ENCODE results near the gene SMCO2.

SMCO2 gene

DNA sequence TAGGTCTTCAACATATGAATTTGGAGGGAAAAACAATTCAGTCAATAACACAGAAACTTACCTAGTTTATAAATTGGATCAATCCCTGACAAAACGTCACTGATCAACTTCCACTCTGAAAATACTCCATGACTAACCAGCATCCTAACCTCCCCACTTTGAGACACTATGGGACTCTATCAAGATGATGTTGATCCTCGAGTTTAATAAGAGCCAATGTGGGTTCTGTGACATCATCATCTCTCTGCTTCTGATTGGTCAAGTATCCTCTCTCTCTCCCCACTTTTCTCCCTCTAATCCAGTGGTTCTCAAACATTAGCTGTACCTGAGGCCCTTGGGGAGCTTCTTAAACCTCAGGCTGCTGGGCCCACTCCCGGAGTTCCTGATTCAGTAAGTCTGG lies at the start of gene SMCO2:
TSS of gene SMCO2 (plus strand) at position 301 of the 400 bp plus-strand sequence. CDS start 23,896 bp downstream, outside the sequence.
- H3K9me3 ChIP-seq = no peaks in the 10 kb centered on the region
- DNase-seq (ENCODE audit: low spot score in 2 of 2) = no peak
- H3K27me3 ChIP-seq (ENCODE audit: low read depth) = no peaks in the 10 kb centered on the region
- peaks cover 16% of the 10 kb centered on the region for H3K4me1 ChIP-seq
- no peak within 1 kb of the TSS for H3K4me3 ChIP-seq
- H3K36me3 ChIP-seq (replicated peaks) = no peaks in the 10 kb centered on the region
- in situ Hi-C loops (cut with MboI; ENCODE audit: low sequenced_read_pairs) = no loop called here

DNA sequence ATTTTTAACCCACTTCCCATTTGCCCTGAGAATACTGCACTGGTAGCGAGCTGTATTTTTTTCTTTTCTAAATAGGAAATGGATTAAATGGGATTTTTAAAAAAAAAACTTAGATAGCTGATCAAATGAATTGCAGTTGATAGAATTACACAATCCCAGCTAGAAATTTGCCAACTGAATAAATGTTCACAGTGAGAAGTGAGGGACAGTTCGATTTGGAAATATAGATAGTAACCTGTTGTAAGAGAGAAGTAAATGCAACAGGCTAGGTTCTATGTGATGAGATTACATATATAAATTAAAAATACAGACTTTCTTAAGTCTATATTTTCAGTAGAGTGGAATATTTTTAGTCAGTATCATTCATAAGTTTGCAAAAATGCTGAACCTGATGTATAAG lies 48.1 kb upstream of the SMCO2 start:
- no peak for DNase-seq (ENCODE audit: low spot score in 2 of 2)
- H3K27me3 ChIP-seq (ENCODE audit: low read depth) = no peaks in the 10 kb centered on the region
- H3K4me1 ChIP-seq = peaks cover 8% of the 10 kb centered on the region
- in situ Hi-C loops (cut with MboI; ENCODE audit: low sequenced_read_pairs) = no loop called here
- H3K9me3 ChIP-seq = no peaks in the 10 kb centered on the region
- H3K36me3 ChIP-seq (replicated peaks) = no peaks in the 10 kb centered on the region
- no peak overlapping the region for H3K4me3 ChIP-seq

DNA sequence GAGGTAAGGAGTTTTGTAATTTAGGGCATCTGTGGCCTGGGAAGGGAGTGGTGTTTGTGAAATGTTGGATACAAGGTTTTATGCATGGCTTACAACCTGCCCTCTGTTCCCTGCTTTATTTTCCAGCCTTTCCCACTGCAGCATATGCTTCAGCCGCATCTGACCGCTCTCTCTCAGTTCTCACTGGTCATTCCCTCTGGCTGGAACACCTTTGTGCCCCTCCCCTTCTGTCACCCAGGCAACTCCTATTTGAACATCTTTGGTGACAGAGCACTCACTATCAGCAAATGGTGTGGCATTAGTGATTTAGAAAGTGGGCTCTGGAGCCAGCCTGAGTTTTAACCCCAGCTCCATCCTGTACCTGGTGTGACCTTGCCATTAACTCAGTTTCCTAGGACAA lies 47.5 kb upstream of the SMCO2 start:
- in situ Hi-C loops (cut with MboI; ENCODE audit: low sequenced_read_pairs) = no loop called here
- no peak for DNase-seq (ENCODE audit: low spot score in 2 of 2)
- no peaks in the 10 kb centered on the region for H3K27me3 ChIP-seq (ENCODE audit: low read depth)

DNA sequence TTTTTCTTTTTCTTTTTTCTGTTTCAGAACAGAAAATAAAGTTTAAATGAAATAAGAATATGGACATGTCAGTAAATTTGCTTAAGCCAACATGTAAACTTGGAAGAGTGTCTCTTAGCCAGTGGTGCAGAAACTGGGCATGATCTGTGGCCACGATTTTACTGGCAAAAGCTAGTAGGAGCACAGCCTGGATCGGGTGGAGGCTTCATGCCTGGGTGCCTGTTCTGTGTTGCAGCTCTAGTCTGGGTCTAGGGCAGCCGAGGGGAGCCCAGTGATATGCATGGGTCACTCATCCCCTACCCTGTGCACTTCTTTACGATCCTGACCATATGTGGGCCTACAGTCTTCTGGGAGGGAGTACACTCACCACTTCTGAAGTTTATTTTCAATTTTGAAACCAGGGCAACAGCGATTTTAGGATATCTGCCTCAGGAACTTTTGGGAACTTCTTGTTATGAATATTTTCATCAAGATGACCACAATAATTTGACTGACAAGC lies 45.6 kb upstream of the SMCO2 start:
- Histone ChIP-seq H3K27me3 (ENCODE audit: low read depth) (no peaks in the 10 kb centered on the region), H3K9me3 (no peaks in the 10 kb centered on the region), H3K4me3 (no peak overlapping the region), H3K36me3 (replicated peaks) (peaks cover 3% of the 10 kb centered on the region; the same call in 1 of the 2 replicates), H3K4me1 (peaks cover 8% of the 10 kb centered on the region)
- in situ Hi-C loops (cut with MboI; ENCODE audit: low sequenced_read_pairs) = no loop called here
- no peak for DNase-seq (ENCODE audit: low spot score in 2 of 2)

More for the DNA sequence above, 47.5 kb upstream of the SMCO2 start:
- Histone ChIP-seq H3K4me1 (peaks cover 8% of the 10 kb centered on the region), H3K4me3 (no peak overlapping the region), H3K9me3 (no peaks in the 10 kb centered on the region), H3K36me3 (replicated peaks) (no peaks in the 10 kb centered on the region)

DNA sequence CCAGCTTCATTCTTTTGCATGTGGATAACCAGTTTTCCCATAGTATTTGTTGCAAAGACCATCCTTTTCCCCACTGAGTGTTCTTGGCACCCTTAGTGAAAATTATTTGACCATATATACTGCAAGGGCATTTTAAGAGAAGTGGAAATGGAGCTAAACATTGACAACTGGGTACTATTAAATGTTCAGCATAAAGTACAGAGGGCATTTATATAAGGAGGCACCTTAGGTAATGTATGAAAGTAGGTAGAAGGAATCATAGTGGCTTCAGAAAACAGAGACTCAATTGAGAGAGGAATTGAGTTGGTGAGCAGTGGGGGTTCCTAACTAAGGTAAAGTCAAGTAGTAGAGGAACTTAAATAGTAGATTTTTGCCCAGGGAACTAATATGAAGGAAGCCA lies 34.5 kb upstream of the SMCO2 start:
- H3K27me3 ChIP-seq (ENCODE audit: low read depth) = no peaks in the 10 kb centered on the region
- in situ Hi-C loops (cut with MboI; ENCODE audit: low sequenced_read_pairs) = no loop called here
- H3K9me3 ChIP-seq = no peaks in the 10 kb centered on the region
- no peak overlapping the region for H3K4me3 ChIP-seq
- no peak for DNase-seq (ENCODE audit: low spot score in 2 of 2)
- no peaks in the 10 kb centered on the region for H3K4me1 ChIP-seq
- no peaks in the 10 kb centered on the region for H3K36me3 ChIP-seq (replicated peaks)

DNA sequence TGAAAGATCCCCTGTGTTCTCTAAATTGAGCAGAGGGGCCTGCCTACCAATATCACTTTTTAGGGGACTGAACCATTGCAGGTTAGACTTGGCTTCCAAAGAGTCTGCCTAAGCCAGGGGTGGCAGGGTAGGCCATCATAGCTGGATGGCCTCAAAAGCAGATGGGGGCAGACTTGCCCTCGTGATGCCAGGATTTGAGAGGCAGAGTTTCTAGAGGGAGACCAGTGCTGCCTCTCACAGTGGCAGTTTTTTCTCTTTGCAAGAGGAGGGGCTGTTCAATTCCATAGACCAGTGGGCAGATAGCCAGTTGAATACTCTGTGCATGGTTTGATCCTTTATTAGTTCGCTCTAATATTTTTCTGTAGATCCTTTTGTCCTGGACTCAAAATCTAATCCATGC lies 23.8 kb upstream of the SMCO2 start:
- Histone ChIP-seq H3K27me3 (ENCODE audit: low read depth) (no peaks in the 10 kb centered on the region), H3K4me3 (no peak overlapping the region), H3K36me3 (replicated peaks) (peaks cover 6% of the 10 kb centered on the region), H3K9me3 (no peaks in the 10 kb centered on the region), H3K4me1 (no peaks in the 10 kb centered on the region)
- no peak for DNase-seq (ENCODE audit: low spot score in 2 of 2)
- in situ Hi-C loops (cut with MboI; ENCODE audit: low sequenced_read_pairs) = no loop called here

DNA sequence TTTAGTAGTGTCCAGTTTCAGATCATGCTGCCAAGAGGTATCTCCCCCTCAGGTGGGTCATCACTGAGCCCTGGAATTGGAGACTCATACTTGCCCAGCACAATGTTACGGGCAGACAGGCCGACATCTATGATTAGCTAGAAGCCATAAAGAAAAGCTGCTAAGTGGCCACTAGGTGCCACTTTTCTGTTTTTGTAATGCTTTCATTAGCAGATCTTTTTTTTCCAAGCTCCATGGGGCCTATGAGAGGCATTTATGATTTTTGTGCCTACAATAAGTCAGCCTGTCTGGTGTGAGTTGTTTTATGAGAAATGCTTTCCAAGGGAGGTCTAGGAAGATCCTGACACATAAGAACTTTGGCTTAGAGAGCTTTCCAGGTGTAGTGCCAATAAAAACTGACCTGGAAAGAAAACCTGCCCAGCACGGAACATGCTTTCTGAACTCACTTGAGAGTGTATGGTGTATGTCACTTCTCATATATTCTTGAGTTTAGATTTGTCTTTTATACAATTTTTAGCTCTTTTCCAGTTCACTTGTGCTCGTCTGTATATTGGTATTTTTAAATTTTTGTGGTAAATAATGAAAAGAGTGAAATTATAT lies 21.8 kb upstream of the SMCO2 start:
- no peak overlapping the region for H3K4me3 ChIP-seq
- no peaks in the 10 kb centered on the region for H3K4me1 ChIP-seq
- no peaks in the 10 kb centered on the region; the same call in 1 of the 2 replicates for H3K36me3 ChIP-seq (replicated peaks)
- DNase-seq (ENCODE audit: low spot score in 2 of 2) = peak in 1 of 2 experiments; percentile 64
- no peaks in the 10 kb centered on the region for H3K9me3 ChIP-seq
- no peaks in the 10 kb centered on the region for H3K27me3 ChIP-seq (ENCODE audit: low read depth)
- in situ Hi-C loops (cut with MboI; ENCODE audit: low sequenced_read_pairs) = no loop called here

DNA sequence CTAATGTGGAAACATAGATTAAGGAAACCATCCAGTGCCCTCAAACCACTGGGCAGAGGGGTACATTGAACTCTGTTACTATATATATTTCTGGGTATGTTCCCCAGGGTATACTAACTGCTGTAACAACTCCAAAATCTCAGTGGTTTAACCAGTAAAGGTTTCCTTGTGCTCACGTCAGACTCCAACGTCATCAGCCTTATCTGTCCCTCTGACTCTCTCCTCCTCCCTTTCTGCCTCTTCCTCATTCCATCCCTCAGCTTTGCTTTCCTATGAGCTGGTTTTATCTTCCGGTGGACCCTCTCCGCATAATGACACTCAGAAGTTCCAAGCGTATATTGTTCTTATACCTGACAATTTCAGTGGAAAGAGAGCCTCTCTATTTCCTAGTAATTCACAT lies 21.2 kb upstream of the SMCO2 start:
- Histone ChIP-seq H3K9me3 (no peaks in the 10 kb centered on the region), H3K4me3 (no peak overlapping the region), H3K4me1 (no peaks in the 10 kb centered on the region), H3K36me3 (replicated peaks) (no peaks in the 10 kb centered on the region), H3K27me3 (ENCODE audit: low read depth) (no peaks in the 10 kb centered on the region)
- DNase-seq (ENCODE audit: low spot score in 2 of 2) = no peak
- in situ Hi-C loops (cut with MboI; ENCODE audit: low sequenced_read_pairs) = no loop called here

DNA sequence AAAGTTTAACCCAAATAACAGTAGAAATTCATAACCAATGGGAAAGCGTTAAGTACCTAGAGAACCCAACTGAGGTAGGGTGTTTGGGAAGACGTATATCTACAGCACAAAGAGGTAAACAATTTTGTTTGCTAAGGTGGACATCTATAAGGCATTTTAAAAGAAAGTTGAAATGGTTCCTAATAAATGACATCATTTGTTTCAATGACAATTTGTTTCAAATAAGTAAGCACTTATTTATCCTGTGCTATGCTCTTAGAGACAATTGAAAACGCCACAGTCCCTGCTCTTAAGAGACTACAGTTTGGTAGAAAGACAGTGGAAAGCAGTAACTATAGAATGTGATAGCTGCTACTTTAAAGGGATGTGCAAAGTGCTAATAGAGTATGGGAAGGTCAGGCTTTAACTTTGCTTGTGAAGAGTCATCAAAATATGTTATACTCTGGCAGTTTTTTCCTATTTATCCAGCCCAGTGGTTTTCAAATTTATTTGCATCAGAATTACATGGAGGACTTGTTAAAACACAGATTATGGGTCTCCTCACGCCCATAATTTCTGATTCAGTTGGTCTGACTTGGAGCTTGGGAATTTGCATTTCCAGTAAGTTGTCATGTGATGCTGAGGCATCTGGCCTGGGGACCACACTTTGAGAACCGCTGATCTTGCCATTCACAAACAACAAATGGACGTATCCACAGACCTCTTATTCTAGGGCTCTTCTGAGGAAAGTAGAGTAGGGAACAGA lies 19.6 kb upstream of the SMCO2 start:
- in situ Hi-C loops (cut with MboI; ENCODE audit: low sequenced_read_pairs) = no loop called here

DNA sequence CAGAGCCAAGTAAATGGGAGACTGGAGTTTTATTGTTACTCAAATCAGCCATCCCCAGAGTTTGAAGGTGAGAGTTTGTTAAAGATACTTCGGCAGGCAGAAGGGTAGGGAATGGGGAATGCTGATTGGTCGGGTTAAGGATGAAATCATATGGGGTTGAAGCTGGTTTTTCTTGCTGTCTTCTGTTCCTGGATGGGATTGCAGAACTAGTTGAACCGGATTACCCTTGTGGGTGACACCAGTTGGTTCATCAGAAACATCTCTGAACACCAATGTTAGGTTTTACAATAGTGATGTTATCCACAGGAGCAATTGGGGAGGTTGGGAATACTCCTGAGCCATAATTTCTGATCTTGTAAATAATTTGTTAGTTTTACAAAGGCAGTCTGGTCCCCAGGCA lies 18.7 kb upstream of the SMCO2 start:
- Histone ChIP-seq H3K36me3 (replicated peaks) (no peaks in the 10 kb centered on the region), H3K9me3 (no peaks in the 10 kb centered on the region), H3K27me3 (ENCODE audit: low read depth) (no peaks in the 10 kb centered on the region), H3K4me3 (no peak overlapping the region), H3K4me1 (no peaks in the 10 kb centered on the region)
- DNase-seq (ENCODE audit: low spot score in 2 of 2) = no peak
- in situ Hi-C loops (cut with MboI; ENCODE audit: low sequenced_read_pairs) = no loop called here

More for the DNA sequence above, 19.6 kb upstream of the SMCO2 start:
- no peak overlapping the region for H3K4me3 ChIP-seq
- no peak for DNase-seq (ENCODE audit: low spot score in 2 of 2)
- no peaks in the 10 kb centered on the region for H3K27me3 ChIP-seq (ENCODE audit: low read depth)
- no peaks in the 10 kb centered on the region for H3K9me3 ChIP-seq
- H3K36me3 ChIP-seq (replicated peaks) = no peaks in the 10 kb centered on the region
- no peaks in the 10 kb centered on the region for H3K4me1 ChIP-seq

DNA sequence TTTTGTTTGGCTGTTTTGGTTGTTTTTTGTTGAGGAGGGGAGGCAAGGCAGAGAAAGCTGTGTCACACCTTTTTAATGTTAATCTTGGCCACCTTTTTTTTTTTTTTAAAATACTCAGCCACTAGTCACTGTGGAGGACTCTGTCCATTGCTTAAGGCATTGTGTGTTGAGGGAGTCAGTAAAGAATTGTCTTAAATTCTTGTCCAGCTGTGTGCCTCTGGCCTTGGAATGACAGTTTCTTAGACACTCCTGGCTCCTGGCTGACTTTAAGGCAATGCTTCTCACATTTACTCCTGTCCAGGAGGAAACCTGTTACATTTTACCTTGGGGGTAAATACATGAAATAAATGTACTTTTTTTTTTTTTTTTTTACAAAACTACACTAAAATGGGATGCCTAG lies 18.1 kb upstream of the SMCO2 start:
- in situ Hi-C loops (cut with MboI; ENCODE audit: low sequenced_read_pairs) = no loop called here
- H3K36me3 ChIP-seq (replicated peaks) = no peaks in the 10 kb centered on the region
- no peak for DNase-seq (ENCODE audit: low spot score in 2 of 2)
- no peaks in the 10 kb centered on the region for H3K27me3 ChIP-seq (ENCODE audit: low read depth)
- H3K4me1 ChIP-seq = no peaks in the 10 kb centered on the region
- H3K9me3 ChIP-seq = no peaks in the 10 kb centered on the region
- no peak overlapping the region for H3K4me3 ChIP-seq

DNA sequence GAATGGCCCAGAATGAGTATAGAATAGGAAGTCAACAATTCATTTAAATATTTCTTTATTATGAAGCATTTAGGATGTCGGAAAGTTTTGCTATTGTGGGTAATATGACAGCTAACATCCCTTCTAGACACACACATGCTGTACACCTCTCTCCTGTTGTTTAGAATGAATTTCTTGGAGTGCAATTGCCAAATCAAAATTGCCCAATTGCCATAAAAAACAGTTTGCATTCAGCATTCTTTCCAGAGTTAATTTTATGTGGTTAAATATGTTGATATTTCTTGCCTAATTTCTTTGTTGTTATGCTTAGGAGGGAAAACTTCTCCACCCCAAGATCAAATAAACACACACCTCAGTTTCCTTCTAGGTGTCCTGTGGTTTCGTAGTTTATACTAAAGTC lies 16.9 kb upstream of the SMCO2 start:
- in situ Hi-C loops (cut with MboI; ENCODE audit: low sequenced_read_pairs) = no loop called here
- Histone ChIP-seq H3K4me3 (no peak overlapping the region), H3K9me3 (no peaks in the 10 kb centered on the region), H3K36me3 (replicated peaks) (no peaks in the 10 kb centered on the region), H3K27me3 (ENCODE audit: low read depth) (no peaks in the 10 kb centered on the region), H3K4me1 (no peaks in the 10 kb centered on the region)
- DNase-seq (ENCODE audit: low spot score in 2 of 2) = no peak

DNA sequence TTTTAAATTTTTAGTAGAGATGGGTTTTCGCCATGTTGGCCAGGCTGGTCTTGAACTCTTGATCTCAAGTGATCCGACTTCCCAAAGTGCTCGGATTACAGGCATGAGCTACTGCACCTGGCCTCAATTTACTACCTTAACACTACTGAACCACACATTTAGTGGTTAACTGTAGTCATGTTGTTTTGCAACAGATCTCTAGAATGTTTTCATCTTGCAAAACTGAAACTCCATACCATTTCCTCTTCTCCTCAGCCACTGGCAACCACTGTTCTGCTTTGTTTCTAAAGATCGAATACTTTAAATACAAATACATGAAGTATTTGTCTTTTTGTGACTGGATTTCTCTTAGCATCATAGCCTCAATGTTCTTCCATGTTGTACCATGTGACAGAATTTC lies 15.4 kb upstream of the SMCO2 start:
- Histone ChIP-seq H3K27me3 (ENCODE audit: low read depth) (no peaks in the 10 kb centered on the region), H3K4me3 (no peak overlapping the region), H3K4me1 (peaks cover 8% of the 10 kb centered on the region), H3K36me3 (replicated peaks) (no peaks in the 10 kb centered on the region), H3K9me3 (no peaks in the 10 kb centered on the region)
- no peak for DNase-seq (ENCODE audit: low spot score in 2 of 2)
- in situ Hi-C loops (cut with MboI; ENCODE audit: low sequenced_read_pairs) = no loop called here

DNA sequence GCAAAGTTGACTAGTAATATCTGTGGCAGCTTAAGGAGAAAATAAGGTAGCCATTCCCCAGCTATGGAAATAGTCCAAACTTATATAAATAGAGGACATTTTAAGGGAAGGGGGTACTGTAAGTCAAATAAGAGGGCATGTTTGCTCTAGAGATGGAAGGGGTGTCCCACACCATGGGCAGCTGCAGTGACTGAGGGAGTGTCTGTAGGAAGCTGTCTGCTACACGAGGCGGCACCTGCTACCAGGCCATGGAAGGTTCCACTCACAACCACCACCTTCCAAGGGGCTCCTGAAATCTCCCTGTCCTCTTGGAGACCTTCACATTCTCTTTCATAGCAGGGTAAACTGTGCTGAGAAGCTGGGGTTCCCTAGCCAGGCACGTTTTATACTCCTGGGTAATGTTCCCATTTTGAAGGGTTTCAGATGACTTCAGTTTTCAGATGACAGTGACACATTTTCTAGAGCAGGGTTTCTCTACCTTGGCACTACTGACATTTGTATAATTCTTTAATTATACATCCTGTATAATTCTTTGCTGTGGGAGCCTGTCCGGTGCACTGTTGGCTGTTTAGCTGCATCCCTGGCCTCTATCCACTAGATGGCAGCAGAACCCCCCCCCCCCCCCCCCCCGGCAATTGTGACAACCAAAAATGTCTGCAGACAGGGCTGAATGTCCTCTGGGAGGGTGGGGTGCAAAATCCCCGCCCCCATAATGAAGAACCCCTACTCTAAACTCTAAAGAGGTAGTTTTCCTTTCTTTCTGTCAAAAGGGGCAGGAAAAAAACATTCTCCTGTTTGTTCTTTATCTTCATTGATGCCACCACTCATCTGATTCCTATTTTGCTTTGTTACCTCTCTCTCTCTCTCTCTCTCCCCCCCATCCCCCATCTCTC lies 11.6 kb upstream of the SMCO2 start:
- Histone ChIP-seq H3K4me3 (no peak overlapping the region), H3K36me3 (replicated peaks) (no peaks in the 10 kb centered on the region), H3K4me1 (peaks cover 26% of the 10 kb centered on the region), H3K9me3 (no peaks in the 10 kb centered on the region), H3K27me3 (ENCODE audit: low read depth) (no peaks in the 10 kb centered on the region)
- in situ Hi-C loops (cut with MboI; ENCODE audit: low sequenced_read_pairs) = no loop called here
- DNase-seq (ENCODE audit: low spot score in 2 of 2) = no peak

Data from HAP-1 (cell line).